ENCODE measurements around the gene KRTAP10-7.

DNA sequence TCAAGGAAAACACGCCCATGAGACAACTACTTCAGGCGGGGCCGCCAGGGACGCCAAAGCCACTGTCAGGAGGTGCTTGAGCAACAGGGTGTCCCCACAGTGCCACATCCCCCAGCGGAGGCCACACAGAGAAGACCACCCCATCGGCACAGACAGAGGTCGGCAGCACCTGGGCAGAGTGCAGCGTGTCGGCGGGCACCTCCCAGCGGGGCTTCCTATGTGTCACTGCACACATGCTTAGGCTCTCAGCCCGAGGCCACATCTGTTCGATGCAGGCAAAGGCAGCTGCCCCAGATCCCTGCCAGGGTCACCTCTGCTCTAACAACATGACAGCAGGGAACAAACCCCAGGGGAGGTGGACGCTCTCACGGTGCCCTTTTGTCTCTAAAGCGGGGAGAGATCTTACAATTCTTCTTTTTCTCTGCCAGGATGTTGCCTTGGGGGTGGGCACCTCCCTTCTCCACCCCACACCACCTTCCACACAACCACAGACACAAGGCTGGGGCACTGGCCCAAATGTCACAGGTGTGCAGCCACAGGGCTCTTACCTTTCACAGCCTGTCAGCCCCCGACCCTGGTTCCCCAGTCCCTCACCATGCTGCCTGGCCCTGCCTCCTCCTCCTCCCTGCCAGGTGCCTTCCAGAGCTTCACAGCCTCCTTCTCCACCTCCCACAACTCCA lies 15.7 kb downstream of the KRTAP10-7 start:
- TF ChIP-seq, protein P1, sequence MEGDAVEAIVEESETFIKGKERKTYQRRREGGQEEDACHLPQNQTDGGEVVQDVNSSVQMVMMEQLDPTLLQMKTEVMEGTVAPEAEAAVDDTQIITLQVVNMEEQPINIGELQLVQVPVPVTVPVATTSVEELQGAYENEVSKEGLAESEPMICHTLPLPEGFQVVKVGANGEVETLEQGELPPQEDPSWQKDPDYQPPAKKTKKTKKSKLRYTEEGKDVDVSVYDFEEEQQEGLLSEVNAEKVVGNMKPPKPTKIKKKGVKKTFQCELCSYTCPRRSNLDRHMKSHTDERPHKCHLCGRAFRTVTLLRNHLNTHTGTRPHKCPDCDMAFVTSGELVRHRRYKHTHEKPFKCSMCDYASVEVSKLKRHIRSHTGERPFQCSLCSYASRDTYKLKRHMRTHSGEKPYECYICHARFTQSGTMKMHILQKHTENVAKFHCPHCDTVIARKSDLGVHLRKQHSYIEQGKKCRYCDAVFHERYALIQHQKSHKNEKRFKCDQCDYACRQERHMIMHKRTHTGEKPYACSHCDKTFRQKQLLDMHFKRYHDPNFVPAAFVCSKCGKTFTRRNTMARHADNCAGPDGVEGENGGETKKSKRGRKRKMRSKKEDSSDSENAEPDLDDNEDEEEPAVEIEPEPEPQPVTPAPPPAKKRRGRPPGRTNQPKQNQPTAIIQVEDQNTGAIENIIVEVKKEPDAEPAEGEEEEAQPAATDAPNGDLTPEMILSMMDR (IDR thresholded peaks at IDR 0.05; ENCODE audit: low read length) = no peak
- TF ChIP-seq EZH2phosphoT487 (IDR thresholded peaks at IDR 0.05; ENCODE audit: low read length) = no peak
- no peak for TF ChIP-seq EZH2 (optimal IDR thresholded peaks at IDR 0.05; ENCODE audit: low read depth, low read length)
